ENCODE data around the gene ZBED1. TPM values are rescaled to one million over a fixed set of nuclear protein-coding genes. Genes with fewer than 3 reads are reported as not detected.

The ZBED1 gene
- total RNA-seq, 1 experiment from 2014 or later = 45.1 TPM

DNA sequence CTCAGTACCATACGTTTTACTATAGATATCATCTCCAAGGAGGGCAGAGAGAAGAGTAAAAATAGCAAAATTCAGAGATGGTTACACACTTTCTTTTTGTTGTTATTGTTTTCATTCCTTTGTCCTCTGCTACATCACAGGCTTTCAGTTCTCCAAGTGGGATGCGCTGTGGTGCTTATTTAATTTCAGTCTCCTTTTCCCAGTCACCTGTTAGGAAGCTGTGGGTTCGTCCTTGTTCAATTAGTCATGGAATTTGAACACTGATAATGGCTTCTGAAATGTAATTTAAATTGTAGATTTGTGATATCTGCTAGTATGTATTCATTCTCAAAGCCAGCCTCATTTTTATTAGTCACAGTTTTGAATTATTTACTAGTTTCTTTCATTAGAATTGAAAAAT lies 38.8 kb upstream of the ZBED1 start:
- ATAC-seq (no peak), DNase-seq (ENCODE audit: low spot score) (no peak)
- TF ChIP-seq CREM (CRISPR knock-in tag; IDR thresholded peaks at IDR 0.05) = no peak
- no peak for TF ChIP-seq PRRX2 (CRISPR knock-in tag; IDR thresholded peaks at IDR 0.05)
- no peak for TF ChIP-seq ELF4 (CRISPR knock-in tag; IDR thresholded peaks at IDR 0.05; ENCODE audit: low read depth)
- TF ChIP-seq IRF2 (CRISPR knock-in tag; IDR thresholded peaks at IDR 0.05; ENCODE audit: borderline replicate concordance, low read depth) = no peak
- TF ChIP-seq, protein P1, sequence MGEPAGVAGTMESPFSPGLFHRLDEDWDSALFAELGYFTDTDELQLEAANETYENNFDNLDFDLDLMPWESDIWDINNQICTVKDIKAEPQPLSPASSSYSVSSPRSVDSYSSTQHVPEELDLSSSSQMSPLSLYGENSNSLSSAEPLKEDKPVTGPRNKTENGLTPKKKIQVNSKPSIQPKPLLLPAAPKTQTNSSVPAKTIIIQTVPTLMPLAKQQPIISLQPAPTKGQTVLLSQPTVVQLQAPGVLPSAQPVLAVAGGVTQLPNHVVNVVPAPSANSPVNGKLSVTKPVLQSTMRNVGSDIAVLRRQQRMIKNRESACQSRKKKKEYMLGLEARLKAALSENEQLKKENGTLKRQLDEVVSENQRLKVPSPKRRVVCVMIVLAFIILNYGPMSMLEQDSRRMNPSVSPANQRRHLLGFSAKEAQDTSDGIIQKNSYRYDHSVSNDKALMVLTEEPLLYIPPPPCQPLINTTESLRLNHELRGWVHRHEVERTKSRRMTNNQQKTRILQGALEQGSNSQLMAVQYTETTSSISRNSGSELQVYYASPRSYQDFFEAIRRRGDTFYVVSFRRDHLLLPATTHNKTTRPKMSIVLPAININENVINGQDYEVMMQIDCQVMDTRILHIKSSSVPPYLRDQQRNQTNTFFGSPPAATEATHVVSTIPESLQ (CRISPR knock-in tag; IDR thresholded peaks at IDR 0.05) = no peak
- TF ChIP-seq, protein P2, sequence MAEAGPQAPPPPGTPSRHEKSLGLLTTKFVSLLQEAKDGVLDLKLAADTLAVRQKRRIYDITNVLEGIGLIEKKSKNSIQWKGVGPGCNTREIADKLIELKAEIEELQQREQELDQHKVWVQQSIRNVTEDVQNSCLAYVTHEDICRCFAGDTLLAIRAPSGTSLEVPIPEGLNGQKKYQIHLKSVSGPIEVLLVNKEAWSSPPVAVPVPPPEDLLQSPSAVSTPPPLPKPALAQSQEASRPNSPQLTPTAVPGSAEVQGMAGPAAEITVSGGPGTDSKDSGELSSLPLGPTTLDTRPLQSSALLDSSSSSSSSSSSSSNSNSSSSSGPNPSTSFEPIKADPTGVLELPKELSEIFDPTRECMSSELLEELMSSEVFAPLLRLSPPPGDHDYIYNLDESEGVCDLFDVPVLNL (CRISPR knock-in tag; IDR thresholded peaks at IDR 0.05; ENCODE audit: borderline replicate concordance, low read depth) = no peak
- no peak for TF ChIP-seq MYBL2 (CRISPR knock-in tag; IDR thresholded peaks at IDR 0.05)
- TF ChIP-seq TEAD4 (CRISPR knock-in tag; IDR thresholded peaks at IDR 0.05) = no peak
- TF ChIP-seq, protein P3, sequence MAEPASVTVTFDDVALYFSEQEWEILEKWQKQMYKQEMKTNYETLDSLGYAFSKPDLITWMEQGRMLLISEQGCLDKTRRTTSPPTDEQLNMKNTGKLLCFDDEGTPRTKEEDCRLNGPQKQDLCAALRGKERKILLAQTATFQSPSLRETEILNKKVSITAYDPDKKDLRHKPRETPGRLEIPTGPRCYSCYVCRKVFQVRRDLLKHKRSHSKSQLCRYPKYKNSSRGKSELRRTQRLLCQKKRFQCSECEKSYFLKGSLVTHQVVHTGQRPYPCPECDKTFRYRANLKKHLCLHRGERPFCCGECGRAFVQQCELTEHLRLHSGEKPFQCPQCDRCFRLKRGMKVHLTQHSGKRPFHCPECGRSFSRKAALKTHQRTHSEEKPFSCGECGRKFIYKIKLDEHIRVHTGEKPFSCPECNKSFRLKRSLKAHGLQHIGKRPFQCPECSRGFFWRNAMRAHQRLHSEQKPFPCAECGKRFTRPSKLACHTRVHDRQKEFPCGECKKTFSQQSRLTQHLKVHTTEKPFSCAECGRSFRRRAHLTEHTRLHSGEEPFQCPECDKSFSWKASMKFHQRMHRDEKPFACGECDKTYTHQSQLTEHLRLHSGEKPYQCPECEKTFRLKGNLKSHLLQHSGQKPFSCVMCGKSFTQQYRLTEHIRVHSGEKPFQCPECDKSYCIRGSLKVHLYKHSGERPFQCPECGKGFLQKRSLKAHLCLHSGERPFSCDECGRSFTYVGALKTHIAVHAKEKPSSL (CRISPR knock-in tag; conservative IDR thresholded peaks at IDR 0.05) = no peak
- no peak for TF ChIP-seq TCF7 (CRISPR knock-in tag; IDR thresholded peaks at IDR 0.05; ENCODE audit: low read depth)
- TF ChIP-seq ZNF416 (CRISPR knock-in tag; IDR thresholded peaks at IDR 0.05) = no peak
- no peak for TF ChIP-seq ATF1 (CRISPR knock-in tag; IDR thresholded peaks at IDR 0.05)
- TF ChIP-seq, protein P4, sequence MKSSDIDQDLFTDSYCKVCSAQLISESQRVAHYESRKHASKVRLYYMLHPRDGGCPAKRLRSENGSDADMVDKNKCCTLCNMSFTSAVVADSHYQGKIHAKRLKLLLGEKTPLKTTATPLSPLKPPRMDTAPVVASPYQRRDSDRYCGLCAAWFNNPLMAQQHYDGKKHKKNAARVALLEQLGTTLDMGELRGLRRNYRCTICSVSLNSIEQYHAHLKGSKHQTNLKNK (CRISPR knock-in tag; IDR thresholded peaks at IDR 0.05) = no peak
- TF ChIP-seq, protein P5, sequence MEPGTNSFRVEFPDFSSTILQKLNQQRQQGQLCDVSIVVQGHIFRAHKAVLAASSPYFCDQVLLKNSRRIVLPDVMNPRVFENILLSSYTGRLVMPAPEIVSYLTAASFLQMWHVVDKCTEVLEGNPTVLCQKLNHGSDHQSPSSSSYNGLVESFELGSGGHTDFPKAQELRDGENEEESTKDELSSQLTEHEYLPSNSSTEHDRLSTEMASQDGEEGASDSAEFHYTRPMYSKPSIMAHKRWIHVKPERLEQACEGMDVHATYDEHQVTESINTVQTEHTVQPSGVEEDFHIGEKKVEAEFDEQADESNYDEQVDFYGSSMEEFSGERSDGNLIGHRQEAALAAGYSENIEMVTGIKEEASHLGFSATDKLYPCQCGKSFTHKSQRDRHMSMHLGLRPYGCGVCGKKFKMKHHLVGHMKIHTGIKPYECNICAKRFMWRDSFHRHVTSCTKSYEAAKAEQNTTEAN (CRISPR knock-in tag; IDR thresholded peaks at IDR 0.05) = no peak
- TF ChIP-seq SOX15 (CRISPR knock-in tag; IDR thresholded peaks at IDR 0.05) = no peak
- TF ChIP-seq FOXK1 (CRISPR knock-in tag; IDR thresholded peaks at IDR 0.05) = no peak
- H3K9me3 Mint-ChIP-seq = peaks cover 13% of the 10 kb centered on the region
- peaks cover 6% of the 10 kb centered on the region; the same call in 1 of the 2 replicates for H3K36me3 Mint-ChIP-seq
- no peak overlapping the region for H3K4me3 Mint-ChIP-seq
- ChIA-PET CTCF (no interaction called here), POLR2A (no interaction called here)
- peaks cover 12% of the 10 kb centered on the region for H3K4me1 Mint-ChIP-seq
- H3K27ac Mint-ChIP-seq = no peak overlapping the region
- no peaks in the 10 kb centered on the region; the same call in 1 of the 2 replicates for H3K27me3 Mint-ChIP-seq (ENCODE audit: low read depth)

DNA sequence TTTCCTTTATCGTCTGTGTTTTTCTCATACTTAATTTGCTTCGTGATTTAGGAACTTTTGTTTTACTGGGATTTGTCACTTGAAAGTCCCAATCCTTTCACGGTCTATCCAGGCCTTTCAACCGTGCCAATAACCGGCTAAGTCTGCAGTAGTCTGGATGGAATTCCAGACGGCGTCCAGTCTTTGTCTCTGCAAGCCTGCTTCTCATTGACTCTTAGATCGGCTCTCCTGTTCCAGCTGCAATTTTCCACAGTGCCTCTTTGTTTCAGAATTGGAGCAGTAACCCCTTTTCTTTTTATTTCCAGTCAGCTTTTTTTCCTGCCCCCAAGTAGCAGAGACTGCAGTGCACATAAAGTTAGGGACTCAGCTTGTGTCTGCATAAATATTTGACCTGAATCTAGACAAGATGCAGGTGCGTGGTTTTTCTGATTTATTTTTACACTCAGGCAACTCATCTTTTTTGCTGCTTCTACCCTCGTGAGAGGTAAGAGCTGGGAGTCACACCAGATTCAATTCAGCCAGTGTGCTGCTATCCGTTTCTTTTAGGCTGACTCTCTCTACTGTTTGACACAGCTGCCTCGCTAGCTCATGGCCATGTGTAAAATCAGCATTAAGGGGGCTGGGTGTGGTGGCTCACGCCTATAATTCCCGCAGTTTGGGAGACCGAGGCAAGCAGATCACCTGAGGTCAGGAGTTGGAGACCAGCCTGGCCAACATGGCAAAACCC lies 37.4 kb upstream of the ZBED1 start:
- ATAC-seq (no peak), DNase-seq (ENCODE audit: low spot score) (no peak)
- Mint-ChIP-seq H3K36me3 (no peaks in the 10 kb centered on the region), H3K4me3 (no peak overlapping the region), H3K4me1 (peaks cover 7% of the 10 kb centered on the region), H3K27me3 (ENCODE audit: low read depth) (no peaks in the 10 kb centered on the region), H3K27ac (peak overlapping the region; percentile 3; the same call in 1 of the 2 replicates), H3K9me3 (peaks cover 6% of the 10 kb centered on the region; the same call in 1 of the 2 replicates)
- CTCF ChIA-PET = no interaction called here
- POLR2A ChIA-PET = no interaction called here
- TF ChIP-seq GRHL2 (CRISPR knock-in tag; IDR thresholded peaks at IDR 0.05; ENCODE audit: insufficient replicate concordance, severe bottlenecking) (no peak), NFYB (CRISPR knock-in tag; conservative IDR thresholded peaks at IDR 0.05; ENCODE audit: low read depth) (no peak), EMX1 (CRISPR knock-in tag; IDR thresholded peaks at IDR 0.05) (no peak), SOX15 (CRISPR knock-in tag; IDR thresholded peaks at IDR 0.05) (no peak)
- TF ChIP-seq, protein P6, sequence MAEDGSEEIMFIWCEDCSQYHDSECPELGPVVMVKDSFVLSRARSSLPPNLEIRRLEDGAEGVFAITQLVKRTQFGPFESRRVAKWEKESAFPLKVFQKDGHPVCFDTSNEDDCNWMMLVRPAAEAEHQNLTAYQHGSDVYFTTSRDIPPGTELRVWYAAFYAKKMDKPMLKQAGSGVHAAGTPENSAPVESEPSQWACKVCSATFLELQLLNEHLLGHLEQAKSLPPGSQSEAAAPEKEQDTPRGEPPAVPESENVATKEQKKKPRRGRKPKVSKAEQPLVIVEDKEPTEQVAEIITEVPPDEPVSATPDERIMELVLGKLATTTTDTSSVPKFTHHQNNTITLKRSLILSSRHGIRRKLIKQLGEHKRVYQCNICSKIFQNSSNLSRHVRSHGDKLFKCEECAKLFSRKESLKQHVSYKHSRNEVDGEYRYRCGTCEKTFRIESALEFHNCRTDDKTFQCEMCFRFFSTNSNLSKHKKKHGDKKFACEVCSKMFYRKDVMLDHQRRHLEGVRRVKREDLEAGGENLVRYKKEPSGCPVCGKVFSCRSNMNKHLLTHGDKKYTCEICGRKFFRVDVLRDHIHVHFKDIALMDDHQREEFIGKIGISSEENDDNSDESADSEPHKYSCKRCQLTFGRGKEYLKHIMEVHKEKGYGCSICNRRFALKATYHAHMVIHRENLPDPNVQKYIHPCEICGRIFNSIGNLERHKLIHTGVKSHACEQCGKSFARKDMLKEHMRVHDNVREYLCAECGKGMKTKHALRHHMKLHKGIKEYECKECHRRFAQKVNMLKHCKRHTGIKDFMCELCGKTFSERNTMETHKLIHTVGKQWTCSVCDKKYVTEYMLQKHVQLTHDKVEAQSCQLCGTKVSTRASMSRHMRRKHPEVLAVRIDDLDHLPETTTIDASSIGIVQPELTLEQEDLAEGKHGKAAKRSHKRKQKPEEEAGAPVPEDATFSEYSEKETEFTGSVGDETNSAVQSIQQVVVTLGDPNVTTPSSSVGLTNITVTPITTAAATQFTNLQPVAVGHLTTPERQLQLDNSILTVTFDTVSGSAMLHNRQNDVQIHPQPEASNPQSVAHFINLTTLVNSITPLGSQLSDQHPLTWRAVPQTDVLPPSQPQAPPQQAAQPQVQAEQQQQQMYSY (CRISPR knock-in tag; IDR thresholded peaks at IDR 0.05) = no peak
- TF ChIP-seq, protein P7, sequence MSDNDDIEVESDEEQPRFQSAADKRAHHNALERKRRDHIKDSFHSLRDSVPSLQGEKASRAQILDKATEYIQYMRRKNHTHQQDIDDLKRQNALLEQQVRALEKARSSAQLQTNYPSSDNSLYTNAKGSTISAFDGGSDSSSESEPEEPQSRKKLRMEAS (CRISPR knock-in tag; IDR thresholded peaks at IDR 0.05) = no peak
- TF ChIP-seq, protein P8, sequence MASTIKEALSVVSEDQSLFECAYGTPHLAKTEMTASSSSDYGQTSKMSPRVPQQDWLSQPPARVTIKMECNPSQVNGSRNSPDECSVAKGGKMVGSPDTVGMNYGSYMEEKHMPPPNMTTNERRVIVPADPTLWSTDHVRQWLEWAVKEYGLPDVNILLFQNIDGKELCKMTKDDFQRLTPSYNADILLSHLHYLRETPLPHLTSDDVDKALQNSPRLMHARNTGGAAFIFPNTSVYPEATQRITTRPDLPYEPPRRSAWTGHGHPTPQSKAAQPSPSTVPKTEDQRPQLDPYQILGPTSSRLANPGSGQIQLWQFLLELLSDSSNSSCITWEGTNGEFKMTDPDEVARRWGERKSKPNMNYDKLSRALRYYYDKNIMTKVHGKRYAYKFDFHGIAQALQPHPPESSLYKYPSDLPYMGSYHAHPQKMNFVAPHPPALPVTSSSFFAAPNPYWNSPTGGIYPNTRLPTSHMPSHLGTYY (CRISPR knock-in tag; IDR thresholded peaks at IDR 0.05) = no peak
